GM23338 (cell line): ENCODE measurements around the gene TENT4B. TPM values are rescaled to one million over a fixed set of nuclear protein-coding genes. Genes with fewer than 3 reads are reported as not detected.

Source experiments
- ATAC-seq: fragments of 200-7000 bp; cut with Tn5 transposase; 3 replicates; pipeline ENCODE4 v1.9.1; 2020
- DNase-seq: peaks from one replicate; pipeline ENCODE4 v3.0.0-alpha.2; 2015; ENCODE audit warnings: low spot score
- H2AFZ ChIP-seq: fragments of 200-600 bp; sonication (generic); 2 replicates; pipeline ENCODE4 v1.8.0; 2016; ENCODE audit warnings: antibody characterized with exemption, mild to moderate bottlenecking, moderate library complexity
- H3F3A ChIP-seq: fragments of 200-600 bp; sonication (generic); replicated peaks from 2 replicates; pipeline ENCODE4 v1.8.0; 2017; ENCODE audit warnings: antibody characterized with exemption, mixed run types, low read depth
- H3K27ac ChIP-seq: fragments of 200-600 bp; sonication (generic); 2 replicates; pipeline ENCODE4 v1.6.1; 2016; ENCODE audit warnings: low read depth
- H3K27me3 ChIP-seq: fragments of 200-600 bp; sonication (generic); 2 replicates; pipeline ENCODE4 v1.8.0; 2016; ENCODE audit warnings: mild to moderate bottlenecking, mixed run types, moderate library complexity; ENCODE audit not compliant: insufficient read depth
- H3K36me3 ChIP-seq: fragments of 200-600 bp; sonication (generic); 2 replicates; pipeline ENCODE4 v1.8.0; 2016; ENCODE audit warnings: mild to moderate bottlenecking; ENCODE audit not compliant: insufficient read depth
- H3K4me1 ChIP-seq: fragments of 200-600 bp; sonication (generic); 2 replicates; pipeline ENCODE4 v1.8.0; 2016; ENCODE audit warnings: mild to moderate bottlenecking, moderate library complexity; ENCODE audit not compliant: insufficient read depth
- H3K4me2 ChIP-seq: fragments of 200-600 bp; sonication (generic); 2 replicates; pipeline ENCODE4 v1.7.1; 2017; ENCODE audit warnings: mixed run types
- H3K4me3 ChIP-seq: fragments of 200-600 bp; sonication (generic); 2 replicates; pipeline ENCODE4 v1.6.1; 2016; ENCODE audit warnings: mixed run types
- H3K79me2 ChIP-seq: fragments of 200-600 bp; sonication (generic); replicated peaks from 2 replicates; pipeline ENCODE4 v1.8.0; 2017; ENCODE audit warnings: mild to moderate bottlenecking; ENCODE audit not compliant: insufficient read depth
- H3K9me2 ChIP-seq: fragments of 200-600 bp; sonication (generic); 2 replicates; pipeline ENCODE4 v1.8.0; 2017; ENCODE audit not compliant: insufficient read depth
- H4K20me1 ChIP-seq: fragments of 200-600 bp; sonication (generic); replicated peaks from 2 replicates; pipeline ENCODE4 v1.8.0; 2017; ENCODE audit warnings: mild to moderate bottlenecking; ENCODE audit not compliant: insufficient read depth
- H3K27ac Mint-ChIP-seq: 2 replicates; pipeline ENCODE4 v1.8.0; 2020; ENCODE audit warnings: inconsistent platforms, mild to moderate bottlenecking, moderate library complexity, mixed read lengths
- H3K27me3 Mint-ChIP-seq: 3 replicates; pipeline ENCODE4 v1.8.0; 2022; ENCODE audit warnings: low read depth, mild to moderate bottlenecking, moderate library complexity, mixed read lengths, inconsistent platforms; ENCODE audit not compliant: insufficient read depth, poor library complexity
- H3K36me3 Mint-ChIP-seq: 3 replicates; pipeline ENCODE4 v1.8.0; 2021; ENCODE audit warnings: low read depth, mild to moderate bottlenecking, inconsistent platforms, moderate library complexity, mixed read lengths
- H3K4me1 Mint-ChIP-seq: 3 replicates; pipeline ENCODE4 v1.8.0; 2020; ENCODE audit warnings: mild to moderate bottlenecking, inconsistent platforms, mixed read lengths
- H3K4me3 Mint-ChIP-seq: 3 replicates; pipeline ENCODE4 v1.8.0; 2021; ENCODE audit warnings: moderate library complexity, mild to moderate bottlenecking, inconsistent platforms, mixed read lengths
- H3K9me3 Mint-ChIP-seq: 3 replicates; pipeline ENCODE4 v1.8.0; 2020; ENCODE audit warnings: moderate library complexity, mild to moderate bottlenecking, inconsistent platforms, mixed read lengths
- CREB1 ChIP-seq: fragments of 250-450 bp; sonication (Bioruptor Pico); IDR thresholded peaks from 2 replicates; pipeline ENCODE4 v1.5.0; 2020; ENCODE audit warnings: low read depth, mild to moderate bottlenecking, moderate library complexity
- EZH2 ChIP-seq: fragments of 200-600 bp; sonication (generic); IDR thresholded peaks from one replicate; pipeline ENCODE4 v1.8.0; 2017; ENCODE audit warnings: antibody characterized with exemption, mild to moderate bottlenecking, low read depth; ENCODE audit not compliant: unreplicated experiment
- EZH2phosphoT487 ChIP-seq: fragments of 200-600 bp; sonication (generic); IDR thresholded peaks from one replicate; pipeline ENCODE4 v1.8.1; 2018; ENCODE audit warnings: antibody characterized with exemption; ENCODE audit not compliant: unreplicated experiment
- NANOG ChIP-seq: IDR thresholded peaks from 2 replicates; pipeline ENCODE4 v1.6.1; 2016; ENCODE audit warnings: antibody characterized with exemption, borderline replicate concordance
- POLR2AphosphoS5 ChIP-seq: IDR thresholded peaks from 2 replicates; pipeline ENCODE4 v1.6.1; 2016; ENCODE audit warnings: antibody characterized with exemption, low read depth
- STAT1 ChIP-seq: IDR thresholded peaks from one replicate; pipeline ENCODE4 v1.6.1; 2016; ENCODE audit warnings: antibody characterized with exemption; ENCODE audit not compliant: unreplicated experiment
- ZNF114 ChIP-seq: fragments of 250-450 bp; sonication (Bioruptor Pico); IDR thresholded peaks from 2 replicates; pipeline ENCODE4 v1.5.0; 2020; ENCODE audit warnings: mild to moderate bottlenecking, moderate library complexity
- ZNF331 ChIP-seq: fragments of 250-450 bp; sonication (Bioruptor Pico); IDR thresholded peaks from 2 replicates; pipeline ENCODE4 v1.5.0; 2020; ENCODE audit warnings: low read depth, mild to moderate bottlenecking, moderate library complexity
- polyA plus RNA-seq: library from polyadenylated mRNA; unstranded; fragments of >200 nt; fragmentation: Nextera tagmentation; extraction: Ambion mirVana; gene quantifications from 2 replicates; pipeline ENCODE4 v1.2.1, GENCODE V29; 2016
- total RNA-seq: library from RNA; depleted of rRNA; stranded (reverse); fragments of >200 nt; shearing (Covaris generic); gene quantifications from 2 replicates; pipeline ENCODE4 v1.2.3, GENCODE V29; 2014
- TF ChIP-seq, protein P1 (sequence below): fragments of 250-450 bp; sonication (Bioruptor Pico); IDR thresholded peaks from 2 replicates; pipeline ENCODE4 v1.5.0; 2020; ENCODE audit warnings: mild to moderate bottlenecking, moderate library complexity
- TF ChIP-seq, protein P2 (sequence below): IDR thresholded peaks from one replicate; pipeline ENCODE4 v1.6.1; 2018; ENCODE audit warnings: antibody characterized with exemption; ENCODE audit not compliant: unreplicated experiment
- TF ChIP-seq, protein P3 (sequence below), 2 experiments: fragments of 200-600 bp in 1 of 2; sonication (generic) in 1 of 2; conservative IDR thresholded peaks; 2 replicates each; pipeline versions ENCODE4 v1.5.1 to v1.6.1; 2016 to 2017; ENCODE audit warnings: antibody characterized with exemption in 2 of 2, low read depth in 2 of 2, mild to moderate bottlenecking in 2 of 2, moderate library complexity in 1 of 2

TENT4B gene
- total and polyA plus RNA-seq, 2 experiments from 2014 or later, result 17.6 to 21.3 TPM

DNA sequence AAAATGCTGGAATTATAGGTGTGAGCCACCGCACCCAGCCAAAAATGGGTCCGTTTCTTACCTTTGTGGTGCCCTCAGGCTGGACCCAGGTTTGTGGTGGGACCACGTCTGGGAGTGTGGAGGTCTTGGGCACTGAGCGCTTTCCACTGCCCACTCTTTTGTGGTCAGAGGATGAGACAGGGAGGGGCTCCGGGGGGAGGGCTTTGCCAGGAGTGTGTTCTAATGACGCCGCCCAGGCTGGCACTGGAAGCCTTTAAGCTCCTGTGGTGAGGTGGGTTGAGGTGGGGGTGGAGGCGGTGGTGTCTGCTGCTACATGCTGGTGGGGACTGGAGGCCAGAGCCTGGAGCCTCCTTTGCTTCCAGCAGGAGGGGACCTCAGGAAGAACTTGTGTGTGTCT lies 100.4 kb downstream of the TENT4B start:
- H3K27me3 Mint-ChIP-seq, result peaks cover 4% of the 10 kb centered on the region
- TF ChIP-seq EZH2 (no peak), CREB1 (CRISPR knock-in tag) (no peak), NANOG (no peak), POLR2AphosphoS5 (no peak)
- Histone ChIP-seq H3K4me1 (peaks cover 6% of the 10 kb centered on the region), H4K20me1 (no peaks in the 10 kb centered on the region), H3F3A (0 out of 2 replicates have a peak, but pooled peaks cover 3% of the 10 kb centered on the region), H3K36me3 (no peaks in the 10 kb centered on the region), H3K27me3 (no peaks in the 10 kb centered on the region), H3K27ac (no peak overlapping the region), H3K4me3 (no peak overlapping the region), H2AFZ (no peak overlapping the region), H3K4me2 (no peak overlapping the region), H3K79me2 (no peaks in the 10 kb centered on the region), H3K9me2 (no peaks in the 10 kb centered on the region)
- no peak overlapping the region for H3K27ac Mint-ChIP-seq
- no peak for ATAC-seq
- no peak for DNase-seq
- peaks cover 11% of the 10 kb centered on the region for H3K4me1 Mint-ChIP-seq
- H3K9me3 Mint-ChIP-seq, result no peaks in the 10 kb centered on the region
- no peak overlapping the region for H3K4me3 Mint-ChIP-seq
- no peaks in the 10 kb centered on the region for H3K36me3 Mint-ChIP-seq

DNA sequence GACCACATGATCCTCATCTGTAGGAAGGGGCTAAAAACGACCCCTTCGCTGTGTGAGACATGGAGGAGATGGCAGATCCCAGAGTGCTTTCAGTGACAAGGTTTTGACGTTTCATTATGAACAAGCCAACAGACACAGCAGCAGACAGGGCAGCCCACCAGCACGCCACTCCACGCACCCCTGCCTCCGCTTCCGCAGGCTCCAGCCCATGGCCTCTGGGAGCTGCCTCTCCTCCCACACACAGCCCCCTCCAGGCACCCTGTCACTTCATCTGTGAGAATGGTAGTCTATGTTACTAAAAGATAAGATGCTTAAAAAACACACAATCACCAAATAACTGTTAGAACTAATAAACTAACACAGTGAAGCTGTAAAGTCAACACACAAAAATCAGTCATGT lies 101.0 kb downstream of the TENT4B start:
- H3K9me2 ChIP-seq, result no peaks in the 10 kb centered on the region
- Mint-ChIP-seq H3K36me3 (no peaks in the 10 kb centered on the region), H3K27me3 (no peaks in the 10 kb centered on the region), H3K4me3 (no peak overlapping the region), H3K9me3 (no peaks in the 10 kb centered on the region), H3K27ac (no peak overlapping the region), H3K4me1 (peaks cover 6% of the 10 kb centered on the region)
- H3F3A ChIP-seq, result no peaks in the 10 kb centered on the region
- H3K36me3 ChIP-seq, result no peaks in the 10 kb centered on the region
- H2AFZ ChIP-seq, result no peak overlapping the region
- no peak for DNase-seq
- no peak overlapping the region for H3K4me3 ChIP-seq
- H3K27me3 ChIP-seq, result no peaks in the 10 kb centered on the region
- no peak overlapping the region for H3K4me2 ChIP-seq
- no peak for ATAC-seq
- H3K79me2 ChIP-seq, result no peaks in the 10 kb centered on the region
- no peak overlapping the region for H3K27ac ChIP-seq
- H4K20me1 ChIP-seq, result no peaks in the 10 kb centered on the region
- peaks cover 4% of the 10 kb centered on the region; the same call in 1 of the 2 replicates for H3K4me1 ChIP-seq
- TF ChIP-seq, protein P1, sequence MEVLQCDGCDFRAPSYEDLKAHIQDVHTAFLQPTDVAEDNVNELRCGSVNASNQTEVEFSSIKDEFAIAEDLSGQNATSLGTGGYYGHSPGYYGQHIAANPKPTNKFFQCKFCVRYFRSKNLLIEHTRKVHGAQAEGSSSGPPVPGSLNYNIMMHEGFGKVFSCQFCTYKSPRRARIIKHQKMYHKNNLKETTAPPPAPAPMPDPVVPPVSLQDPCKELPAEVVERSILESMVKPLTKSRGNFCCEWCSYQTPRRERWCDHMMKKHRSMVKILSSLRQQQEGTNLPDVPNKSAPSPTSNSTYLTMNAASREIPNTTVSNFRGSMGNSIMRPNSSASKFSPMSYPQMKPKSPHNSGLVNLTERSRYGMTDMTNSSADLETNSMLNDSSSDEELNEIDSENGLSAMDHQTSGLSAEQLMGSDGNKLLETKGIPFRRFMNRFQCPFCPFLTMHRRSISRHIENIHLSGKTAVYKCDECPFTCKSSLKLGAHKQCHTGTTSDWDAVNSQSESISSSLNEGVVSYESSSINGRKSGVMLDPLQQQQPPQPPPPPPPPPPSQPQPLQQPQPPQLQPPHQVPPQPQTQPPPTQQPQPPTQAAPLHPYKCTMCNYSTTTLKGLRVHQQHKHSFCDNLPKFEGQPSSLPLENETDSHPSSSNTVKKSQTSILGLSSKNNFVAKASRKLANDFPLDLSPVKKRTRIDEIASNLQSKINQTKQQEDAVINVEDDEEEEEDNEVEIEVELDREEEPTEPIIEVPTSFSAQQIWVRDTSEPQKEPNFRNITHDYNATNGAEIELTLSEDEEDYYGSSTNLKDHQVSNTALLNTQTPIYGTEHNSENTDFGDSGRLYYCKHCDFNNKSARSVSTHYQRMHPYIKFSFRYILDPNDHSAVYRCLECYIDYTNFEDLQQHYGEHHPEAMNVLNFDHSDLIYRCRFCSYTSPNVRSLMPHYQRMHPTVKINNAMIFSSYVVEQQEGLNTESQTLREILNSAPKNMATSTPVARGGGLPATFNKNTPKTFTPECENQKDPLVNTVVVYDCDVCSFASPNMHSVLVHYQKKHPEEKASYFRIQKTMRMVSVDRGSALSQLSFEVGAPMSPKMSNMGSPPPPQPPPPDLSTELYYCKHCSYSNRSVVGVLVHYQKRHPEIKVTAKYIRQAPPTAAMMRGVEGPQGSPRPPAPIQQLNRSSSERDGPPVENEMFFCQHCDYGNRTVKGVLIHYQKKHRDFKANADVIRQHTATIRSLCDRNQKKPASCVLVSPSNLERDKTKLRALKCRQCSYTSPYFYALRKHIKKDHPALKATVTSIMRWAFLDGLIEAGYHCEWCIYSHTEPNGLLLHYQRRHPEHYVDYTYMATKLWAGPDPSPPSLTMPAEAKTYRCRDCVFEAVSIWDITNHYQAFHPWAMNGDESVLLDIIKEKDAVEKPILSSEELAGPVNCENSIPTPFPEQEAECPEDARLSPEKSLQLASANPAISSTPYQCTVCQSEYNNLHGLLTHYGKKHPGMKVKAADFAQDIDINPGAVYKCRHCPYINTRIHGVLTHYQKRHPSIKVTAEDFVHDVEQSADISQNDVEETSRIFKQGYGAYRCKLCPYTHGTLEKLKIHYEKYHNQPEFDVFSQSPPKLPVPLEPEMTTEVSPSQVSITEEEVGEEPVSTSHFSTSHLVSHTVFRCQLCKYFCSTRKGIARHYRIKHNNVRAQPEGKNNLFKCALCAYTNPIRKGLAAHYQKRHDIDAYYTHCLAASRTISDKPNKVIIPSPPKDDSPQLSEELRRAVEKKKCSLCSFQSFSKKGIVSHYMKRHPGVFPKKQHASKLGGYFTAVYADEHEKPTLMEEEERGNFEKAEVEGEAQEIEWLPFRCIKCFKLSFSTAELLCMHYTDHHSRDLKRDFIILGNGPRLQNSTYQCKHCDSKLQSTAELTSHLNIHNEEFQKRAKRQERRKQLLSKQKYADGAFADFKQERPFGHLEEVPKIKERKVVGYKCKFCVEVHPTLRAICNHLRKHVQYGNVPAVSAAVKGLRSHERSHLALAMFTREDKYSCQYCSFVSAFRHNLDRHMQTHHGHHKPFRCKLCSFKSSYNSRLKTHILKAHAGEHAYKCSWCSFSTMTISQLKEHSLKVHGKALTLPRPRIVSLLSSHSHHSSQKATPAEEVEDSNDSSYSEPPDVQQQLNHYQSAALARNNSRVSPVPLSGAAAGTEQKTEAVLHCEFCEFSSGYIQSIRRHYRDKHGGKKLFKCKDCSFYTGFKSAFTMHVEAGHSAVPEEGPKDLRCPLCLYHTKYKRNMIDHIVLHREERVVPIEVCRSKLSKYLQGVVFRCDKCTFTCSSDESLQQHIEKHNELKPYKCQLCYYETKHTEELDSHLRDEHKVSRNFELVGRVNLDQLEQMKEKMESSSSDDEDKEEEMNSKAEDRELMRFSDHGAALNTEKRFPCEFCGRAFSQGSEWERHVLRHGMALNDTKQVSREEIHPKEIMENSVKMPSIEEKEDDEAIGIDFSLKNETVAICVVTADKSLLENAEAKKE (CRISPR knock-in tag), result no peak
- TF ChIP-seq CREB1 (CRISPR knock-in tag), result no peak
- TF ChIP-seq NANOG, result no peak
- TF ChIP-seq ZNF114 (CRISPR knock-in tag), result no peak
- TF ChIP-seq POLR2AphosphoS5, result no peak
- TF ChIP-seq EZH2phosphoT487, result no peak
- TF ChIP-seq, protein P2, sequence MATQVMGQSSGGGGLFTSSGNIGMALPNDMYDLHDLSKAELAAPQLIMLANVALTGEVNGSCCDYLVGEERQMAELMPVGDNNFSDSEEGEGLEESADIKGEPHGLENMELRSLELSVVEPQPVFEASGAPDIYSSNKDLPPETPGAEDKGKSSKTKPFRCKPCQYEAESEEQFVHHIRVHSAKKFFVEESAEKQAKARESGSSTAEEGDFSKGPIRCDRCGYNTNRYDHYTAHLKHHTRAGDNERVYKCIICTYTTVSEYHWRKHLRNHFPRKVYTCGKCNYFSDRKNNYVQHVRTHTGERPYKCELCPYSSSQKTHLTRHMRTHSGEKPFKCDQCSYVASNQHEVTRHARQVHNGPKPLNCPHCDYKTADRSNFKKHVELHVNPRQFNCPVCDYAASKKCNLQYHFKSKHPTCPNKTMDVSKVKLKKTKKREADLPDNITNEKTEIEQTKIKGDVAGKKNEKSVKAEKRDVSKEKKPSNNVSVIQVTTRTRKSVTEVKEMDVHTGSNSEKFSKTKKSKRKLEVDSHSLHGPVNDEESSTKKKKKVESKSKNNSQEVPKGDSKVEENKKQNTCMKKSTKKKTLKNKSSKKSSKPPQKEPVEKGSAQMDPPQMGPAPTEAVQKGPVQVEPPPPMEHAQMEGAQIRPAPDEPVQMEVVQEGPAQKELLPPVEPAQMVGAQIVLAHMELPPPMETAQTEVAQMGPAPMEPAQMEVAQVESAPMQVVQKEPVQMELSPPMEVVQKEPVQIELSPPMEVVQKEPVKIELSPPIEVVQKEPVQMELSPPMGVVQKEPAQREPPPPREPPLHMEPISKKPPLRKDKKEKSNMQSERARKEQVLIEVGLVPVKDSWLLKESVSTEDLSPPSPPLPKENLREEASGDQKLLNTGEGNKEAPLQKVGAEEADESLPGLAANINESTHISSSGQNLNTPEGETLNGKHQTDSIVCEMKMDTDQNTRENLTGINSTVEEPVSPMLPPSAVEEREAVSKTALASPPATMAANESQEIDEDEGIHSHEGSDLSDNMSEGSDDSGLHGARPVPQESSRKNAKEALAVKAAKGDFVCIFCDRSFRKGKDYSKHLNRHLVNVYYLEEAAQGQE, result no peak
- TF ChIP-seq STAT1, result no peak
- TF ChIP-seq, protein P3, sequence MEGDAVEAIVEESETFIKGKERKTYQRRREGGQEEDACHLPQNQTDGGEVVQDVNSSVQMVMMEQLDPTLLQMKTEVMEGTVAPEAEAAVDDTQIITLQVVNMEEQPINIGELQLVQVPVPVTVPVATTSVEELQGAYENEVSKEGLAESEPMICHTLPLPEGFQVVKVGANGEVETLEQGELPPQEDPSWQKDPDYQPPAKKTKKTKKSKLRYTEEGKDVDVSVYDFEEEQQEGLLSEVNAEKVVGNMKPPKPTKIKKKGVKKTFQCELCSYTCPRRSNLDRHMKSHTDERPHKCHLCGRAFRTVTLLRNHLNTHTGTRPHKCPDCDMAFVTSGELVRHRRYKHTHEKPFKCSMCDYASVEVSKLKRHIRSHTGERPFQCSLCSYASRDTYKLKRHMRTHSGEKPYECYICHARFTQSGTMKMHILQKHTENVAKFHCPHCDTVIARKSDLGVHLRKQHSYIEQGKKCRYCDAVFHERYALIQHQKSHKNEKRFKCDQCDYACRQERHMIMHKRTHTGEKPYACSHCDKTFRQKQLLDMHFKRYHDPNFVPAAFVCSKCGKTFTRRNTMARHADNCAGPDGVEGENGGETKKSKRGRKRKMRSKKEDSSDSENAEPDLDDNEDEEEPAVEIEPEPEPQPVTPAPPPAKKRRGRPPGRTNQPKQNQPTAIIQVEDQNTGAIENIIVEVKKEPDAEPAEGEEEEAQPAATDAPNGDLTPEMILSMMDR (conservative IDR thresholded peaks at IDR 0.05; ENCODE audit: low read depth in 2 of 2), result no peak
- no peak for TF ChIP-seq ZNF331
